HG03060 (cell line): ENCODE measurements around the gene SYTL3.

Experiments used
- ATAC-seq: cut with Tn5 transposase; IDR thresholded peaks from one replicate; pipeline ENCODE4 v1.9.1; 2021; ENCODE audit warnings: low read depth, moderate number of reproducible peaks; ENCODE audit not compliant: unreplicated experiment

SYTL3 gene

GRCh38 chr6:158715330-158716311 is 65.8 kb downstream of the SYTL3 start:
- peak; percentile 51 for ATAC-seq

GRCh38 chr6:158717341-158718330 is 67.8 kb downstream of the SYTL3 start:
- peak; percentile 45 for ATAC-seq

- no peak for ATAC-seq
These were observed 68.7 kb downstream of the SYTL3 start for GRCh38 chr6:158718461-158719046.

- no peak for ATAC-seq
These were observed 72.4 kb downstream of the SYTL3 start for GRCh38 chr6:158722176-158722729.

GRCh38 chr6:158725704-158726103 is 75.8 kb downstream of the SYTL3 start:
- no peak for ATAC-seq

- ATAC-seq, result no peak
These were observed 80.2 kb downstream of the SYTL3 start for GRCh38 chr6:158729906-158730540.

- no peak for ATAC-seq
These were observed 80.7 kb downstream of the SYTL3 start for GRCh38 chr6:158730541-158730907.

- ATAC-seq, result no peak
These were observed 85.2 kb downstream of the SYTL3 start for GRCh38 chr6:158735009-158735408.

GRCh38 chr6:158737082-158737709 is 87.3 kb downstream of the SYTL3 start:
- no peak for ATAC-seq

- ATAC-seq, result no peak
These were observed 88.1 kb downstream of the SYTL3 start for GRCh38 chr6:158737710-158738615.

GRCh38 chr6:158739673-158740072 is 89.8 kb downstream of the SYTL3 start:
- ATAC-seq, result no peak

GRCh38 chr6:158743033-158743651 is 93.3 kb downstream of the SYTL3 start:
- ATAC-seq, result no peak

- no peak for ATAC-seq
These were observed 95.2 kb downstream of the SYTL3 start for GRCh38 chr6:158744986-158745430.

GRCh38 chr6:158751224-158751623 is 101.4 kb downstream of the SYTL3 start:
- ATAC-seq, result no peak

GRCh38 chr6:158751921-158752320 is 102.1 kb downstream of the SYTL3 start:
- ATAC-seq, result no peak

GRCh38 chr6:158752613-158753012 is 102.8 kb downstream of the SYTL3 start:
- ATAC-seq, result no peak

- no peak for ATAC-seq
These were observed 104.0 kb downstream of the SYTL3 start for GRCh38 chr6:158753811-158754210.

- ATAC-seq, result no peak
These were observed 104.9 kb downstream of the SYTL3 start for GRCh38 chr6:158754738-158755137.
